AG09319 (cell line): ENCODE data around the gene MAP3K7CL.
A peak's percentile ranks its signal among the peaks of the same experiment; 100 is the strongest.

ENCODE experiments used
- DNase-seq: peaks from one replicate; pipeline ENCODE4 v3.0.0-alpha.2; 2010; ENCODE audit warnings: low read depth; ENCODE audit errors: extremely low read depth
- TF ChIP-seq, protein P1 (sequence below): IDR thresholded peaks from 2 replicates; pipeline ENCODE4 v1.5.1; 2011; ENCODE audit warnings: low read depth, mild to moderate bottlenecking, inconsistent platforms, low read length, moderate library complexity

The MAP3K7CL gene

DNA sequence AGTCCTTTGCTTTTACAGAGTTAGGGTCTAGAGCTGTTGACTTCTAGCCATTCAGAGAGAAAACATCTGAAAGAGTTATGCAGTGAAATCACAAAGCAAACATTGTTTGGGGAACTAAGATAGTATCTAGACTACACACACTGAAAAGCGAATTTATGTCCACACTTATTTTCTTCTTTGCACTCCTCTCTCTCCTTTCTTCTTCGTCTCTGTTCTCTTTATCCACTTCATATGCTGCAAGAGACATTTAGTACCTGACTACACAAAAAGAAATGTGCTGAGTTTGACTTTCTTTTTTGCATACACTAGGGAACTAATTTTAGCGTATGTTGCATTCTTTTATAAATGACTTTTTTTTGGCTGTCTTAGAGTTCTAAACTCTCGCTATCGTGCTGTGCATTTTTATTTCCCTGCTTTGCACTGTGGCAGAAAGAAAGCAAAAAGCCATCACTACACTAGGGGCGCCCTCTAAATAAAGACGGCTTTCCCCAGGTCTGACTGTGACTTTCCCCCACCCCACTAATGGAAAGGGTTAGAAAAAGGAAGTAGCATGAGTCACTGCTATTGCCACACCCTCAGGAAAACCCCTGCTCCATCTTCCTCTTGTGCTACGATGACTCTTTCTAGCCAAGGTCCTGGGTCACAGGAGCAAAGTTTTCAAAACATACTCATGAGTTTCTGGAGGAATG lies 65.7 kb downstream of the MAP3K7CL start:
- TF ChIP-seq, protein P1, sequence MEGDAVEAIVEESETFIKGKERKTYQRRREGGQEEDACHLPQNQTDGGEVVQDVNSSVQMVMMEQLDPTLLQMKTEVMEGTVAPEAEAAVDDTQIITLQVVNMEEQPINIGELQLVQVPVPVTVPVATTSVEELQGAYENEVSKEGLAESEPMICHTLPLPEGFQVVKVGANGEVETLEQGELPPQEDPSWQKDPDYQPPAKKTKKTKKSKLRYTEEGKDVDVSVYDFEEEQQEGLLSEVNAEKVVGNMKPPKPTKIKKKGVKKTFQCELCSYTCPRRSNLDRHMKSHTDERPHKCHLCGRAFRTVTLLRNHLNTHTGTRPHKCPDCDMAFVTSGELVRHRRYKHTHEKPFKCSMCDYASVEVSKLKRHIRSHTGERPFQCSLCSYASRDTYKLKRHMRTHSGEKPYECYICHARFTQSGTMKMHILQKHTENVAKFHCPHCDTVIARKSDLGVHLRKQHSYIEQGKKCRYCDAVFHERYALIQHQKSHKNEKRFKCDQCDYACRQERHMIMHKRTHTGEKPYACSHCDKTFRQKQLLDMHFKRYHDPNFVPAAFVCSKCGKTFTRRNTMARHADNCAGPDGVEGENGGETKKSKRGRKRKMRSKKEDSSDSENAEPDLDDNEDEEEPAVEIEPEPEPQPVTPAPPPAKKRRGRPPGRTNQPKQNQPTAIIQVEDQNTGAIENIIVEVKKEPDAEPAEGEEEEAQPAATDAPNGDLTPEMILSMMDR, result peak; percentile 35
- DNase-seq, result no peak

DNA sequence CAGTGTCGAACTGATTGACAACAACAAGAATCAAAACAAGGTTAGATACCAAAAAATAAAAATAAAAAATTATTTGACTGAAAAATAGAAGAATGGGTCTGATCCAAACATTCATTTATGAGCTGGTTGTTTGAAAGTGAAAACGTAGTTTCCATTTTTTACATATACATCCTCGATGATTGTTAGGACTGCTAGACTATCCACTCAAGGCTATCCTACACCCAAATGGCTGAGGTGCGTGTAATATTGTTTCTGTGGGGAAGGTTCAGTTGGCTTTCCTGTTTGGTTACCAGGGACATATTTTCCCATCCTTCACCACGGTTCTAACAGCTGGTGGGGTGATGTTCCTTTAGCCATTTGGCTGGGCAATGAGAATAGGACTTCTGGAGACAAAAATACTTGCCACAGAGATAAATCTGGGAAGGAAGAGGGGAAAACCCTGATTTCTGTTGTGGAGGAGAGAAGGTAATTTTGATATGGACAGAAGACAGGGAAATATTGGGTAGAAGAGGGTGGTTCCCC lies 66.3 kb downstream of the MAP3K7CL start:
- no peak for DNase-seq
- TF ChIP-seq, protein P1, result no peak

DNA sequence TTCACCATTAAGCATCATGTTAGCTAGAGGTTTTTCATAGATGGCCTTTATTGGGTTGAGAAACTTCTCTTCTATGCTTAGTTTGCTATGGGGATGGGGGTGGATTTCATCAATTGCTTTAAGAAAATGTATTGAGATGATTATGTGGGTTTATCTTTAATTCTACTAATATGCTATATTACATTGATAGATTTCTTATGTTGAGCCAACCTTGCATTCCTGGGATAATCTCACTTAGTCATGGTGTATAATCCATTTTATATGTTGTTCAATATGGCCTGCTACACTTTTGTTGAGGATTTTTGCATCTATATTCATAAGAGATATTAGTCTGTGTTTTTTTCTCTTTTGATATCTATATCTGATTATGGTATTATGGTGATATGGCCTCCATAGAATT lies 70.7 kb downstream of the MAP3K7CL start:
- TF ChIP-seq, protein P1, result no peak

DNA sequence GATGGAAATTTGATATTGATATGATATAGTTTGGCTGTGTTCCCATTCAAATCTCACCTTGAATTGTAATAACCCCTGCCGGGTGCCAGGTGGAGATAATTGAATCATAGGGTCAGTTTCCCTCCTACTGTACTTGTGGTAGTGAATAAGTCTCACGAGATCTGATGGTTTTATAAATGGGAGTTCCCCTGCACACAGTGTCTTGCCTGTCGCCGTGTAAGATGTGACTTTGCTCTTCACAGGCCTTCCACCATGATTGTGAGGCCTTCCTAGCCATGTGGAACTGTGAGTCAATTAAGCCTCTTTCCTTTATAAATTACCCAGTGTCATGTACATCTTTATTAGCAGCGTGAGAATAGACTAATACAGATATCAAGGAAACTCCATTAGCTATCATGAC lies 74.6 kb downstream of the MAP3K7CL start:
- DNase-seq, result no peak
- TF ChIP-seq, protein P1, result no peak

More for the DNA sequence above, 70.7 kb downstream of the MAP3K7CL start:
- no peak for DNase-seq

DNA sequence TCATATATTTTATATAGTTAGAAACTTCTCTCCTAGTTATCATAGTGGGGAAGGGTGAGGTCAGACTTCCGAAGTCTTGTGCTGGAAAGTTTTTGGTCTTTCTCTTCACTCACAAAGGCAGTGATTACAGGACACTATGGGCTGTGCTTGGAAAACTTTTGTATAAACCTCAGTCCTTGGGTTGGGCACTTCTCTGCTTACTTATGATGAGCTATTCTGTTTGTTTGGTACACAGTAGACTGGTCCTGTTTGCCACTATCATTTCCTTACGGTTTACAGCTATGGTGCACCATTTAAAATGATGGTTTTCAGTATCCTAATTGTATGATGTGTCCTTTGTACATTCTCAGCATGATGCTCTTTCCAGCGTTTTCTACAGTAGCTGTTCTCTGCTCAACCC lies 75.5 kb downstream of the MAP3K7CL start:
- TF ChIP-seq, protein P1, result no peak
- no peak for DNase-seq

DNA sequence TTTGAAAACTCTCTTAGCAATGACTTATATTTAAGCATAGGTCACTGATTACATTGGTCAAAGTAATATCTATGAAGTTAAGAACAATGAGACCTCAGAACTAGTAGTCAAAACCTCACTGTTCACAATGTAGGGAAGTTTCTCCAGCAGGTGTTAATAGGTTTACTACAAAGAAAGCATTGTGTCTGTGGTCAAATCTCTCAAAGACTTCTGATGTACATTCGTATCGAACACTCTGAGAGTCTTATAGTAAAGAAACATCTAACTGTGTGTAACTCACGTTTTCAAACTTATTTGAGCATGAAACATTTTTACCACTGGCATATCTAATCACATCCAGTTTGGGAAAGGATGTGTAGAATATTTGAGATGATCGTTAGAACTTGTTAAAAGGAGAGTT lies 76.0 kb downstream of the MAP3K7CL start:
- TF ChIP-seq, protein P1, result no peak
- no peak for DNase-seq

DNA sequence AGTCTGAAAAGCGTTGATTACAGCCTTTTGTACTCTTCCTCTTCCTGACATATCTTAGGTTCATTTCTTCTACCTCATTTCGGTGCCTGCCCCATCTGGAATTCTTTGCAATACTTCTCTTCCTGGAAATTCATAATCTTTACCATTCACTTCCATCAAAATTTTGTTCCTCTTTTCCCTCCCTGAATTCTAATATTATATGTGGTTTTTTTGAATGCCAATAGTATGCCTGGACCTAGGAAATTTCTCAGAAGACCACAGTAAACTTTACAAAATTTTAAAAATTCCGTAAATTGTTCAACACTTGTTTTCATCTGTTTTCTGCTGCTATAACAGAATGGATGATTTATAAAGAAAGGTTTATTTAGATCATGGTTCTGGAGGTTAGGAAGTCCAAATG lies 76.8 kb downstream of the MAP3K7CL start:
- DNase-seq, result no peak
- TF ChIP-seq, protein P1, result no peak
